HepG2 (cell line): ENCODE measurements around the gene TUBB. TPM values are rescaled to one million over a fixed set of nuclear protein-coding genes. Genes with fewer than 3 reads are reported as not detected.

Experiments used
- ATRX ChIP-seq: sonication (generic); formaldehyde crosslinking; IDR thresholded peaks from 2 replicates; pipeline ENCODE4 v1.4.0; 2020; ENCODE audit warnings: missing genetic modification reagents, borderline replicate concordance
- FOXA3 ChIP-seq: IDR thresholded peaks from 2 replicates; pipeline ENCODE4 v1.6.1; 2016; ENCODE audit warnings: missing genetic modification reagents, missing compliant biosample characterization
- HNRNPLL ChIP-seq: fragments of 200-400 bp; formaldehyde crosslinking; IDR thresholded peaks from 2 replicates; pipeline ENCODE4 v1.6.1; 2017; ENCODE audit warnings: mild to moderate bottlenecking, low read depth, low read length; ENCODE audit not compliant: poor library complexity, severe bottlenecking
- KMT2A ChIP-seq: sonication (generic); formaldehyde crosslinking; IDR thresholded peaks from 2 replicates; pipeline ENCODE4 v1.4.0; 2020; ENCODE audit warnings: missing genetic modification reagents
- MED8 ChIP-seq: sonication (generic); formaldehyde crosslinking; IDR thresholded peaks from 2 replicates; pipeline ENCODE4 v1.8.1; 2023; ENCODE audit warnings: mild to moderate bottlenecking, missing genetic modification reagents; ENCODE audit not compliant: insufficient replicate concordance
- POLR2AphosphoS2 ChIP-seq: IDR thresholded peaks from 2 replicates; pipeline ENCODE4 v1.6.1; 2011; ENCODE audit warnings: low read depth, low read length, improper control_type of control experiment
- TARDBP ChIP-seq: sonication (generic); formaldehyde crosslinking; IDR thresholded peaks from 2 replicates; pipeline ENCODE4 v1.8.0; 2022; ENCODE audit warnings: mild to moderate bottlenecking, missing genetic modification reagents
- TBL1XR1 ChIP-seq: fragments of 150-350 bp; IDR thresholded peaks from 2 replicates; pipeline ENCODE4 v1.6.1; 2014; ENCODE audit warnings: borderline replicate concordance, low read length; ENCODE audit not compliant: partially characterized antibody
- TFDP1 ChIP-seq: IDR thresholded peaks from 2 replicates; pipeline ENCODE4 v1.6.1; 2016; ENCODE audit warnings: missing compliant biosample characterization, missing genetic modification reagents, borderline replicate concordance
- U2AF2 ChIP-seq: fragments of 200-400 bp; formaldehyde crosslinking; IDR thresholded peaks from 2 replicates; pipeline ENCODE4 v1.6.1; 2017; ENCODE audit warnings: low read depth, mild to moderate bottlenecking, low read length
- ZBTB14 ChIP-seq: sonication (generic); formaldehyde crosslinking; IDR thresholded peaks from 2 replicates; pipeline ENCODE4 v1.4.0; 2020; ENCODE audit warnings: missing genetic modification reagents
- ZGPAT ChIP-seq: IDR thresholded peaks from 2 replicates; pipeline ENCODE4 v1.6.1; 2016; ENCODE audit warnings: mild to moderate bottlenecking
- ZNF224 ChIP-seq: sonication (generic); formaldehyde crosslinking; IDR thresholded peaks from 2 replicates; pipeline ENCODE4 v1.5.0; 2020; ENCODE audit warnings: mild to moderate bottlenecking, missing genetic modification reagents
- ZNF235 ChIP-seq: sonication (generic); formaldehyde crosslinking; IDR thresholded peaks from 2 replicates; pipeline ENCODE4 v1.8.1; 2023; ENCODE audit warnings: mild to moderate bottlenecking, missing genetic modification reagents, borderline replicate concordance
- ZNF253 ChIP-seq: sonication (generic); formaldehyde crosslinking; IDR thresholded peaks from 2 replicates; pipeline ENCODE4 v1.8.0; 2022; ENCODE audit warnings: mild to moderate bottlenecking, missing genetic modification reagents, borderline replicate concordance
- ZNF30 ChIP-seq: sonication (generic); formaldehyde crosslinking; IDR thresholded peaks from 2 replicates; pipeline ENCODE4 v1.5.0; 2020; ENCODE audit warnings: mild to moderate bottlenecking, missing genetic modification reagents
- ZNF326 ChIP-seq: sonication (generic); formaldehyde crosslinking; IDR thresholded peaks from 2 replicates; pipeline ENCODE4 v1.4.0; 2020; ENCODE audit warnings: missing genetic modification reagents, borderline replicate concordance
- ZNF513 ChIP-seq: sonication (generic); formaldehyde crosslinking; conservative IDR thresholded peaks from 2 replicates; pipeline ENCODE4 v1.5.0; 2020; ENCODE audit warnings: missing genetic modification reagents
- ZNF597 ChIP-seq: sonication (generic); formaldehyde crosslinking; IDR thresholded peaks from 2 replicates; pipeline ENCODE4 v1.5.0; 2020; ENCODE audit warnings: missing genetic modification reagents
- ZNF644 ChIP-seq: IDR thresholded peaks from 2 replicates; pipeline ENCODE4 v1.6.1; 2016; ENCODE audit warnings: low read depth
- ZNF788 ChIP-seq: sonication (generic); formaldehyde crosslinking; IDR thresholded peaks from 2 replicates; pipeline ENCODE4 v1.5.0; 2020; ENCODE audit warnings: mild to moderate bottlenecking, missing genetic modification reagents, borderline replicate concordance
- ZNF883 ChIP-seq: sonication (generic); formaldehyde crosslinking; IDR thresholded peaks from 2 replicates; pipeline ENCODE4 v1.5.1; 2020; ENCODE audit warnings: mild to moderate bottlenecking, missing genetic modification reagents; ENCODE audit errors: not compliant biosample characterization
- polyA plus RNA-seq, 8 experiments: library from polyadenylated mRNA; depleted of rRNA in 3 of 8; stranded (reverse) in 7 of 8; unstranded in 1 of 8; fragments of >200 nt; fragmentation: Illumina TruSeq in 4 of 8; extraction: Trizol in 4 of 8; gene quantifications; 2 replicates each; pipeline versions ENCODE4 v1.2.1 to v1.2.3, GENCODE V29; 2011 to 2016; ENCODE audit warnings: low read depth in 4 of 8, missing spikeins in 1 of 8, mixed read lengths in 1 of 8; ENCODE audit not compliant: insufficient read depth in 1 of 8
- total RNA-seq, 5 experiments: library from RNA; depleted of rRNA; stranded (reverse); fragments of >200 nt; fragmentation: Illumina TruSeq; extraction: Trizol; gene quantifications; 2 replicates each; pipeline ENCODE4 v1.2.3, GENCODE V29; 2016; ENCODE audit warnings: low read depth in 1 of 5

TUBB gene
- total and polyA plus RNA-seq, 2 of the 13 experiments (the other 11 are each of a cell fraction or from before 2014, with no cell fraction given) = 911 to 1,163 TPM

GRCh38 chr6:30719791-30720737 lies at the start of gene TUBB (continued):
- TF ChIP-seq ZGPAT (CRISPR knock-in tag) (peak; percentile 71), ZNF644 (CRISPR knock-in tag) (no peak), KMT2A (CRISPR knock-in tag) (peak; percentile 60; the same call in 1 of the 2 replicates), ZBTB14 (CRISPR knock-in tag) (peak; percentile 81), POLR2AphosphoS2 (peak; percentile 67; the same call in 1 of the 2 replicates), TARDBP (CRISPR knock-in tag) (peak; percentile 73; the same call in 1 of the 2 replicates), TBL1XR1 (peak; percentile 15), ZNF235 (CRISPR knock-in tag) (no peak), U2AF2 (no peak), ZNF883 (peak; percentile 43), ZNF326 (CRISPR knock-in tag) (no peak), MED8 (no peak), ZNF30 (no peak), ATRX (CRISPR knock-in tag) (no peak), TFDP1 (peak; percentile 92), HNRNPLL (peak; percentile 72), ZNF224 (CRISPR knock-in tag) (no peak), ZNF513 (CRISPR knock-in tag) (no peak), ZNF788 (peak; percentile 84; the same call in 1 of the 2 replicates), ZNF597 (CRISPR knock-in tag) (no peak), ZNF253 (CRISPR knock-in tag) (no peak), FOXA3 (CRISPR knock-in tag) (0 out of 2 replicates have a peak, but pooled peaks have one; percentile 10)
